Endothelial cell of hepatic sinusoid (primary cell): ENCODE data around the gene RTL3.
"Not testable (repeated sequence)": the region's sequence is repeated elsewhere in the genome, so short reads cannot be mapped to it uniquely, and the experiment has no call there.

ENCODE experiments used
- in situ Hi-C: cut with HindIII; loops from 2 replicates; pipeline ENCODE4 v1.10.0; 2017; ENCODE audit warnings: low sequenced_read_pairs

Gene RTL3, protein sequence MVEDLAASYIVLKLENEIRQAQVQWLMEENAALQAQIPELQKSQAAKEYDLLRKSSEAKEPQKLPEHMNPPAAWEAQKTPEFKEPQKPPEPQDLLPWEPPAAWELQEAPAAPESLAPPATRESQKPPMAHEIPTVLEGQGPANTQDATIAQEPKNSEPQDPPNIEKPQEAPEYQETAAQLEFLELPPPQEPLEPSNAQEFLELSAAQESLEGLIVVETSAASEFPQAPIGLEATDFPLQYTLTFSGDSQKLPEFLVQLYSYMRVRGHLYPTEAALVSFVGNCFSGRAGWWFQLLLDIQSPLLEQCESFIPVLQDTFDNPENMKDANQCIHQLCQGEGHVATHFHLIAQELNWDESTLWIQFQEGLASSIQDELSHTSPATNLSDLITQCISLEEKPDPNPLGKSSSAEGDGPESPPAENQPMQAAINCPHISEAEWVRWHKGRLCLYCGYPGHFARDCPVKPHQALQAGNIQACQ

DNA sequence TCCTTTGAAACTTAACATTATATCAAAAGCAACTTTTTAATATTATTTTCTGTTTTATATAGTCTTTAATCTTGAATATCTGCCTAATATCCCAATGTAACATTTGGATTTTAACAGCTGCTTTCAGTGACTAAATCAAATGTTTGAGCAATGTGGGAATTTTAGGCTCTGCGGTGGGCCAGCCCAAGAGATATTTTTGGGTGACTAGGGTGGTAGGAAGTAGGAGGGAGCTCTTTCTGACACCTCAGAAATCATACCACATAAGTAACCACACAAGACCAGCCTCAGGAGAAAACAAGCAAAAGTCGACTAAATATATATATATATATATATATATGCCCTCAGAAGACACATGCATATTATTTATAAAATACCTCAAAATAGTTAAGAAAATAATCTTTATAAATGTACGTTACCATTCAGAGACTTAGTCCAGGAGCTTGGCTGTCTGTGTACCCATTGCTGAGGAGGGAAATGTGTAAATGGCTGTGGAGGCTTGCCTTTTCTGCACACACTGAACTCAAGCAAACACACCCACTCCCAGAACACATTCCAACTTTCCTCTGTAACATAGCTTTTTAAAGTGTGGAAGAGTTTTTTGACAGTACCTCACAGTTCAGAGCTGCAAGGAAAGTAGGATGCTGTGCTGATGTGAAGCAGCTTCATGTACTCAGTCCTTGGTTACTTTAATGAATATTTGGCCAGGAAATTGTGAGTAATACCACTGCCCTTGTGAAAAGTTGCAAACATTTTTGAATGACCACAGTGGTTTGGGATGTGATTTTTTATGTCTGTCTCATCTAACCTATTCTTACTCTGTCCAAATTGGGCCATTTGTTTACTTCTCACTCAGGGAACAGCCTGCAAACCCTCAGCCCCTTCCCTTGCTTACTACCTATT lies at the start of gene RTL3:
TSS of gene RTL3 (minus strand) at position 484 of the 900 bp plus-strand sequence. CDS start 908 bp downstream, outside the sequence.
- in situ Hi-C loops = no loop called here

DNA sequence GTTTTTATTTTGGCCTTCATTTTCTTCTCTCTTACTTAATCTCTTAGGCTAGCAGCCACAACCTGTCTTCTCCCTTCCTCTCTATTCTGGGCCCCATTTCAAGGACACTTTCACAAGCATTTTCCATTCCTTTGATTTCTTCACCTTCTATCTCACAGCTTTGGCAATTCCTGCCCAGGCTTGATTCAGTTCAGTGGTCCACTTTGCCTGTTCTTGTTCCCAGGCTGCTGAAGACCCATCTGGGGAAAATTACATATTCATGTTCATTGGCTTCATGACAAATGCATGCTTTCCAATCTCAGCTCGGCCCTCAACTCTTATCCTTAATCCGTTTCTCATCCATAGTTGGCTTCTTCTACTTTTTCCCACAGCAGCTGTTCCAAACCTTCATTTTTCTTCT lies 49.7 kb upstream of the RTL3 start:
- in situ Hi-C loops = no loop called here

DNA sequence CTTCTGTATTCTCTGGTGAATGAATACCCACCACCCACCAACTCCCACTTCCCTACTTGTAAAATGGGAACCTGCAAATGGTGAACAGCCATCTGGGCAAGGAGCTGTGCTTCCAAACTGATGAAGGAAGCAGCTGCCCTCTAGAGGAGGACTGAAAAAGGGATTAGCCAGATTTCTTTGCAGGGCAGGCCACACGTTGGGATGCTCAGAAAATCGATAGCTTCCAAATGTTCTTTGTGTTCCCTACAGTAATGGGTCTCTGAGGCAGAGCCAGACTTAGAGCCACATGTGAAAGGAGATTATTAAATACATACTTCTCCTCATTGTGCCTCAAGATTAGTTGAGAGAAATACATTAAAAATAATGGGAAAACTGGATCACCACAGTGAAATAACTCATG lies 49.1 kb upstream of the RTL3 start:
- in situ Hi-C loops = no loop called here

DNA sequence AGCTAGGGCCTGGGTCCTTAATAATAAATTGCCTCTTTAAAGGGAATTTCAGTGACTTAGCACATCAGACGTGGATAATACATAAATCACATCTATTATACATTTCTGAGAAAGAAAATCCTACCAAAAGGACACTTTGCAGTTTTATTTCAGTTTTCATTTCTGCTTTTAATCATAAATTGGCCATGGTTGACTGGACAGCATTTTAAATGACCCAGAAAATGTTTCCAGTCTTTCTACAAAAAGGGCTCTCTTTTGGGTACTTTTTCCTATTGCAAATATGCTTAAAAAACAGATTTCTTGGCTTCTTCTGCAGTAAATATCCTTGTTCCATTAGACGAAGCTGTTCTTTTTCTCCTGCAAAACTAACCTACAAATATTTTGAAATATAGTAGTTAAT lies 46.9 kb upstream of the RTL3 start:
- in situ Hi-C loops = no loop called here

DNA sequence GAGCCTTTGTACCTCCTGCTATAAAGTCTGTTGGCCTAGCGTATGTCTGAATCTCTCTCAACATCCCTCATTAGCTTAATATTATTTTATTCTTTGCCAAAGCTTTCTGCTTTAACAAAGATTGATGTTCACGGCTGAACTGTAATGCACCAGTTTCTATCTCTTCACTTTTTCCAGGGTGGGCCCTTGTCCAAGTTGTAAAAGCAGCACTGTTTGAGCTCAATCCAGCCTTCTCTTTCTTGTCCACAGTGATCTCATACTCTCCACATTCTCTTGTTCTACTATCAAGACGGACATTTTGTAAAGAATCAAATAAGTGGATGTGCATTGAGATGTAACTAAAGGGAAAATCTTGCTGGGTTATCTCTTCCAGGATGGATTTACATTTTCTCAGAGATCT lies 34.4 kb upstream of the RTL3 start:
- in situ Hi-C loops = no loop called here

DNA sequence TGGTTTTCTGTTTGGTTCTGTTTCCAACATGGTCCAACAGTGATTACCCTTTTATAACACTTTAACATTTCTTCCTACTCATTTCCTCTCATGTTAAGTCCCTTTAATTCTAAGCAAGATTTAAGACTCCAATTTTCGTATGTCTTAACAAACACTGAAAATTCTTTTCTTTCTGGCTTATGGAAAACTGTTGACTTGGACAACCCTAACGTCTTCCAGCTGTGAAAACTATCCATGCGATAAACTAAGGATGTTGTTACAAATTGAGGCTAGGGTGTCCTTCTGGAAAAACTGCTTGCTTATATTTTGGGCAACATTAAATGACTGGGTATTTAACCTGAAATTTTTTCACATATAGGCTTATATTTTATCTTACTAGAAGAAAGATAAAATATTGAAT lies 33.9 kb upstream of the RTL3 start:
- in situ Hi-C loops = no loop called here

DNA sequence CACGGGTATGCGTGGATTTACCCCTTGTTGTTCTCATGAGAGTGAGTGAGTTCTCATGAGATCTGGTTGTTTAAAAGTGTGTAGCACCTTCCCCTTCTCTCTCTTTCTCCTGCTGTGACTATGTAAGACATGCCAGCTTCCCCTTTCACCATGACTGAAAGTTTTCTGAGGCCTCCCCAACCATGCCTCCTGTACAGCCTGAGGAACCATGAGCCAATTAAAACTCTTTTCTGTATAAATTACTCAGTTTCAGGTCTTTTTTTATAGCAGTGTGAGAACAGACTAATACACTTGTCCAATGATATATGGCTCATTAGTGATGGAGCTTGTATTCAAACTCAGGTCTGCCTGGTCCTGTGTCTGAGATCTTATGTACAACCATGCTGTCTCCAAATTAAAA lies 28.5 kb upstream of the RTL3 start:
- in situ Hi-C loops = no loop called here

DNA sequence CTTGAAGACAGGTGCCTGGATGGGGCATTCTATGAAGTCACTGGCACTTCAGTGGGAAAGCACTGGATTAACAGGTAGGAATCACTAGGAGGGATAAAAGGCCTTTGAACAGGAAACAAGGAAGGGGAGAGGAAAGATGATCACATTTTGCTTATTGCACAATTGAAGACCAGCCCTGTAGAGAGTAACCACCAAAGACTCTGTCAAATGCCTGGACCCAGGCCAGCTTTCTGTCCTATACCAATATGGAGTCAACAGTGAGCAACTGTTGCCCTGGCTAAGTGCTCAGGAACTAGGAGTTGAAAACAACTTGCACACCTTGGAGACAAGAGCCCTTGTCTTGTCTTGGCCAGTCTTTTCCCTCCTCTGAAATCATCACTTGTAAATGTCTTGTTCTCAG lies 14.1 kb upstream of the RTL3 start:
- in situ Hi-C loops = no loop called here

DNA sequence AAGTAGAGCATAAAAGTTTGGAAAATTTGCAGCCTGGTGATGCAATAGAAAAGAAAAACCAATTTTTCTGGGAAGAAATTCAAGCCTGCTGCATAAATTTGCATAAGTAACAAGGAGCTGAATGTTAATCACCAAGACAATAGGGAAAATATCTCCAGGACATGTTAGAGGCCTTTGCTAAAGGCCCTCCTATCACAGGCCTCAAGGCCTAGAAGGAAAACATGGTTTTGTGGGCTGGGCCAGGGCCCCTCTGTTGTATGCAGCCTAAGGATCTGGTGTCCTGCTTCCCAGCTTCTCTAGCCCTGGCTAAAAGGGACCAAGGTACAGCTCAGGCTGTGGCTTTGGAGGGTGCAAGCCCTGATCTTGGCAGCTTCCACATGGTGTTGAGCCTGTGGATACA lies 6.2 kb upstream of the RTL3 start:
- in situ Hi-C loops = no loop called here

DNA sequence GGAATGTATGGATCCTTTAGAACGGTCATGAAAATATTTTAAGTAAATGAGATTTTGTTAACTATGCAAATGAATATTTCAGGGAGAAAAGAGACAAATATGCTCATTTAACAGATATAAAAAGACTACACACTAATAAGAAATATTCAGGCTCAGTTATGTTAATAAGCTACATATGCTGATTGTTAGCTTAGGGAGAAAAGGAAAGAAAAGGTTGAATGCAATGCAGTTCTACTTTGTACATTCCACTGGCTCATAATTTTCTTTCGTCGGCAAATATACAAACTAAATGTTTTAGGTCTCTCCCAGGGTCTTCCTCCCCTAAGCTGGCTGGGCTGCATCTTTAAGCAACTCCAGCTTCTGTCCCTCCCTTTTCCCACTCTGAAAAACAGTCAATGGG lies 2.7 kb upstream of the RTL3 start:
- in situ Hi-C loops = loop anchor here (5.0 kb wide), 1 partner anchor 50 kb away; no protein-coding TSS in a partner anchor

DNA sequence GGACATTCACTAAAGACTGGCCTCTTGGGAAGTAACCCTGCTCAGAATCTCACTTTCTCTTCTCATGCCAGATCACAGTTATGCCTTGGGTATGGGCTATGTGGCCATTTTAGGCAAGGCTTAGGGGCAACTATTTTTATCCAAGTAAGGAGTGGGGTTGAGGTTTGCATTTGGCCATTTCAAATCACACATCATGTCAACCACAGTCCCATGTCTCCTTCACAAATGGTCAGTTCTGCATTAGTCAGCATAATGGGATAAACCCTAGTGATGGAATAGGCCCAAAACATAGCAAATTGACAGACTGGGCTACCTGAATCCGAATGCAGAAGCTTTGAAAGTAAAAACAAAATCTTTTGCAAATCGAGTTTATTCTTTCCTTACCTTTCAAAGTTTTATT lies 827 bp upstream of the RTL3 start:
- in situ Hi-C loops = loop anchor here (5.0 kb wide), 1 partner anchor 48 kb away; no protein-coding TSS in a partner anchor

DNA sequence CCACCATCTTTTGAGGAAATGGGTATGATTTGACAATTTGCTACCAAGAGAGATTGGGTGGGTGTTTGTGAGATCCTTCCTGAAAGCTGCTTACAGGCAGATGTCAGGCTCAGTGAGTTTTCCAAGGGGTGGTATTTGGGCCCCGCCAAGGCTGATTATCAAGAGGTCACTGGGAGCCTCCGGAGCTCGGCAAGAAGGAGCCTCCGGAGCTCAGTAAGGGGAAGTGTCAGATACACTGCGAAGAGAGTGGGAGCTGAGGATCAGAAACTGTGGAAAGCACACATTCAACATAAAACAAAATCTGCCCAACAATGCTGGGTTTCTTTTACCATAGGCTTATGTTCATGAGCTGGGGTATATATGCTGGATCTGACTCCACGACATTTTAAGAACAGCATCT lies 714 bp downstream of the RTL3 start:
- in situ Hi-C loops = no loop called here

DNA sequence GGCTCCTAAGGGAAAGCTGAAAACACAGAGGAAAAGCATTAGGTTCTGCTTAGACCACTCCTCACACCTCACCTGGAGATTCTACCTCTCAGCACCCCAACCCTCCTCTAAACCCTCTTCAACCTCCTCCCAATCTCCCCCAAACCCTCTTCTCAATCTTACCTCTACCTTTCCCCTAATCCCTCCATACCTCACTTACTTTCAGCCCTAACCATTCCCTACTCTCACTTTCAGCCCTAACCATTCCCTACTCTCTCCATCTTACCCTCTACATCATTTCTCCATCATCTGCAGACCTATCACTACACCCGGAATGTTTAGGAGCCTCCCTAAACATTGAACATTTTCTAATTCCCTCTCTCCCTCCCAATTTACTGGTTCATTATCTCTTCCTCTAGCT lies 3.5 kb downstream of the RTL3 start:
- in situ Hi-C loops = no loop called here

DNA sequence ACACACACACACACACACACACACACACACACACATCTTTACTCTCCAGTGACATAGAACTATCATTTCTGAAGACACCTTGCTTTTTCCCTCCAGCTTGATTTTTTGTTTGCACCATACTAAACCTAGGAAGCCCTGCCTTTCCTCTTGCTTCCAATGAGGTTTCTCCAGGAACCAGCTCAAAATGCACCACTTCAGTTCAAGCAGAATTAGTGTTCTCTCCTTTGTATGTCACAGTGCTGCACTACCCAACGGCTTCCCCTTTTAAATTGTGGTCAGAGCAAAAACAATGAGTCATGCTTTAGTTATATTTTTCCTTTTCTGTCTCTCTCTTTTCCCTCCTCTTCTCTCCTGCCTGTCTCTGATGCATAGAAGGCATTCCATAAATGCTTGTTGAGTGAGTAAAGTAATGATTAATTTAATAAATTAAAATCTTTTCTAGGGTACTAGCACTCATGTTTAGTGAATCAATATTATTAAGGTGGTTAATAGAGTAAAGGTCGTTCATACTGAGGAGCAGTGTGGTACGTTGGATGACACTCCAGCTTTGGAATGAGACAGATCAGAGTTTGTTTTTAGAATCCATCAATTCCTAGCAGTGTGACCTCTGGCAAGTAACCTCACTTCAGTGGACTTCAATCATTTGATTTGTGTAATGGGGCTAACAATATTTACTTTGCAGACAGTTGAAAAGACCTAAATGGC lies 5.9 kb downstream of the RTL3 start:
- in situ Hi-C loops = no loop called here

DNA sequence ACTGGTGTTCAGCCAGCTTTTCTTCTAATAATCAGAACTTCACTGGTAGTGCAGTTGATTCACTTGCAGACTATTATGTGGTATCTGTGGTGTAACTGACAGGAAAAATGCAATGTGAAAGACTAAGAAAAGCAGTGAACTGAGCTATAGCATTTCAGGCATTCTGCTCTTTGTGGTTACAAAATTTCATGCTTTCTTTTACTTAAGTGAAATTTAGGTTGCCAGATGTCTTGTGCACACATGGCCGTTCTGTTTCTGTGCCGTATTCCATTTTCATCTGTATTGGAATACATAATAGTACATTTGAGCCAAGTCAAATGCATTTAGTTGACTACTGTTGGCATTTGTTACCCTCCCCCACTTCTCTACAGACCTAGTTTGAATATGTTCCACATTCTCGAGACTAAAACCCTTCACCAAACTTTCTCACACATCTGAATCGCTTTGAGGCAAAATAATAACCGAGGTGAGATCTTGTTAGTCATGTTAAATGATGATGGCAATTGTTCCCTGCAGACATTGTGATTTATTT lies 8.2 kb downstream of the RTL3 start:
- in situ Hi-C loops = no loop called here

DNA sequence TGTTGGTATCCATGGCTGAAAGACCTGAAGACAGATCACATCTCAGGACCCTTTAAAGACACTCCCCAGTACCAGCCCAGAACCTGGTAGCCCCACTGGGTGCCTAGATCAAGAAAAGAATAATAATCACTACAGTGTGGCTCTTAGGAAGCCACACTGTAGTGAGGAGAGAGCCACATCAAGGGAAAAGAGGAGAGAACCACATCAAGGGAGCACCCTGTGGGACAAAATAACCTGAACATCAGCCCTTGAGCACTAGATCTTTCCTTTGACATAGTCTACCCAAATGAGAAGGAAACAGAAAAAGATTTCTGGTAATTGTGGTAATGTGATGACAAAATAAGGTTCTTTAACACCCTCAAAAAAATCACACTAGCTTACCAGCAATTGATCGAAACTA lies 15.3 kb downstream of the RTL3 start:
- in situ Hi-C loops = no loop called here

DNA sequence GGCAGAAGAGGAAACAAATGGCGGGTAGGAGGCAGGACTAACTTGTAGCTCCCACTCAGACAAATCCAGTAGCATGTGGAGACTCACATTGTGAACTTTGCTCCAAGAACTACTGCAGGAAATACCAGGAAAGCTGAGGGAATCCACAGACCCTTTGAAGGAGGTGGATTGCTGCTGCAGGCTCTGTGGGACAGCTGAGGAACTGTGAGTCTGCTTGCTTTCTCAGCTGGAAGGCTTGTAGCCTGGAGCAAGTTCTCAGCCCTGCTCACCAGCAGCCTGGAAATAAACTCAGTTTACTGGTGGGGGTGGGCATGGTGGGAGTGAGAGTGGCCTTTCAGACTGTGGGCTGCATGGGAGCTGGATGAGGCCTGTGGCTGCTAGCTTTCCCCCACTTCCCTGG lies 16.0 kb downstream of the RTL3 start:
- in situ Hi-C loops = no loop called here

DNA sequence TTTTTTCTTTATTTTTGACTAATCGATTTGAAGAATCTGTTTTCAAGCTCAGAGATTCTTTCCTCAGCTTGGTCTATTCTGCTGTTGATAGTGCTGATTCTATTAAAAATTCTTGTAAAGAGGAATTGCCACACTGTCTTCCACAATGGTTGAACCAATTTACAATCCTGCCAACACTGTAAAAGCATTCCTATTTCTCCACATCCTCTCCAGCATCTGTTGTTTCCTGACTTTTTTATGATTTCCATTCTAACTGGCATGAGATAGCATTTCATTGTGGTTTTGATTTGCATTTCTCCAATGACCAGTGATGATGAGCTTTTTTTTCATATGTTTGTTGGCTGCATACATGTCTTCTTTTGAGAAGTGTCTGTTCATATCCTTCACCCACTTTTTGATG lies 23.0 kb downstream of the RTL3 start:
- in situ Hi-C loops = not testable (repeated sequence)

DNA sequence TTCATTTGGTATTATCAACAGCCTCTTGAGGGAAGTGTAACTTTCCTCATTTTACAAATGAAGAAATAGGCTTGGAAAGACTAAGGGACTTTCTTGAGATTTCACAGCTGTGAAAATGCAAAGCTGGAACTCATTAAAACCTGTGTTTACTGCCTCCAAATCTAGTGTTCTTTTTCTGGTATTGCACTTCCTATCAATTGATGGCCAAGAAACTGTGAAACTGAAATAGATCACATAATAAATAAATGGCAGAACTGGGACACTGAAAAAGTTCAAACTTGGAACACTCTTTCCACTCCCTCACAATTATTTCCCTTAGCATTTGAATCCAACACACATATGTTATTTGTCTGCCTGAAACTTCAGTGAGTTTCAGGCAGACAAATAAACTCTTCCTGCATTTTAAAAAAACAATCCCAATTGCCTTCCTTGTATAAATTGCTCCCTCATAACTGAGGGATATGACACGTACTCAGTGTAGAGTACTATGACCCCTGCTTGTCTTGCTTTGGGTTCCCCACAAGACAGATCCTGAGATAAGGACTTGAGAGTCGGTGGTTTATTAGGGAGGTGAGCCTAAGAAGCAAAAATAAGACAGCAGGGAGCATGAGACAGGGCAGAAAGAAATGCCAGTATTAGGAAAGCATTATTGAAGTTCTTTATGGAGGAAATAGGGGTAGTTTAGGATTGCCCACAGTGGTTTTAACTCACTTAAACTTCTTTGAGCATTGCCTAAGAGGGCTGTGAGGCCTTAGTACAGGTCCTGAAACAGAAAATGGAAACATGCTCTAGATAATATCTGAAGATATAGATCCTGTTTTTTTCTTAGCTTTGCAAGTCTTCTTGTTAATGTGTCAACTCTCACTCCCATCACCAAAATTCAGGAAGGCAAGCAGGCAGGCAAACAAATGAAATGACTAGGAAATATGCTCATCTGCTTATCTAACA lies 33.9 kb downstream of the RTL3 start:
- in situ Hi-C loops = no loop called here

DNA sequence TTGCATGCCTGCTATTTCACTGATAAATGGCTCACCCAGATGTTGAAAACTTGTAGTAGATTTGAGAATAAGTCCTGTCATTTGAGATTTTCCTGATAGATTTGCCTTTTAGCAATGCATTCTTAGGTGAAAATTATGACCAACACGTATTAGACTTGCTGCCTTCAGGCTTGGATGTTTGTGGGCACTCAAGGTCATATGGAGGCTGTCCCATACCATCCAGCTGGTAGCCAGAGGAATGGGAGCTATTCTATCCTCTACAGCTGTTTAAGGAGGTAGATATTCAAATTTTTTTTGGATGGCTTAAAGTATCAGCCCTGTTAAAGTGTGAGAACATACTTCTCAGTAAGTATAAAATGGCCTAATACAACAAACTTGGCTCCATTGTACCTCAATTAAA lies 34.7 kb downstream of the RTL3 start:
- in situ Hi-C loops = no loop called here
